Astrocyte (in vitro differentiated cells and primary cell): ENCODE data around the gene GPX4. TPM values are rescaled to one million over a fixed set of nuclear protein-coding genes. Genes with fewer than 3 reads are reported as not detected.
A peak's percentile ranks its signal among the peaks of the same experiment; 100 is the strongest.

Experiments used
- DNase-seq: peaks from one replicate; pipeline ENCODE4 v3.0.0-alpha.2; 2010; ENCODE audit warnings: low read depth
- FAIRE-seq: peaks from 2 replicates; lab custom pipeline; 2011; peaks lifted over from hg19 to GRCh38; lab: Jason Lieb, UNC
- H2AFZ ChIP-seq: 2 replicates; pipeline ENCODE4 v1.6.0; 2012; ENCODE audit warnings: low read depth, low read length, inconsistent platforms
- H3K27ac ChIP-seq: 2 replicates; pipeline ENCODE4 v1.5.1; 2011; ENCODE audit warnings: low read depth, low read length, inconsistent platforms
- H3K27me3 ChIP-seq: 2 replicates; pipeline ENCODE4 v1.6.0; 2011; ENCODE audit warnings: low read length, inconsistent platforms; ENCODE audit not compliant: insufficient read depth
- H3K36me3 ChIP-seq: 2 replicates; pipeline ENCODE4 v1.5.1; 2011; ENCODE audit warnings: low read length, inconsistent platforms; ENCODE audit not compliant: insufficient read depth
- H3K4me1 ChIP-seq: 2 replicates; pipeline ENCODE4 v1.5.1; 2011; ENCODE audit warnings: low read length, inconsistent platforms; ENCODE audit not compliant: insufficient read depth
- H3K4me2 ChIP-seq: 2 replicates; pipeline ENCODE4 v1.6.0; 2012; ENCODE audit warnings: low read length, inconsistent platforms
- H3K4me3 ChIP-seq: 2 replicates; pipeline ENCODE4 v1.5.1; 2011; ENCODE audit warnings: low read depth, mild to moderate bottlenecking, low read length, inconsistent platforms; ENCODE audit not compliant: insufficient read depth
- H3K79me2 ChIP-seq: 2 replicates; pipeline ENCODE4 v1.6.0; 2012; ENCODE audit warnings: mild to moderate bottlenecking, low read length, inconsistent platforms; ENCODE audit not compliant: insufficient read depth
- H3K9ac ChIP-seq: 2 replicates; pipeline ENCODE4 v1.6.0; 2012; ENCODE audit warnings: mild to moderate bottlenecking, low read length, inconsistent platforms
- H3K9me3 ChIP-seq: 2 replicates; pipeline ENCODE4 v1.5.1; 2012; ENCODE audit warnings: low read depth, mild to moderate bottlenecking, low read length, inconsistent platforms; ENCODE audit not compliant: insufficient read depth
- H4K20me1 ChIP-seq: 2 replicates; pipeline ENCODE4 v1.6.0; 2012; ENCODE audit warnings: low read length, inconsistent platforms; ENCODE audit not compliant: insufficient read depth
- H3K27ac Mint-ChIP-seq: one replicate; pipeline ENCODE4 v1.8.0; 2021; ENCODE audit warnings: mild to moderate bottlenecking, mixed read lengths; ENCODE audit not compliant: unreplicated experiment
- H3K27me3 Mint-ChIP-seq: one replicate; pipeline ENCODE4 v1.8.0; 2021; ENCODE audit warnings: low read depth, mixed read lengths; ENCODE audit not compliant: unreplicated experiment
- H3K36me3 Mint-ChIP-seq: one replicate; pipeline ENCODE4 v1.8.0; 2021; ENCODE audit warnings: low read depth, mixed read lengths; ENCODE audit not compliant: unreplicated experiment
- H3K4me1 Mint-ChIP-seq: one replicate; pipeline ENCODE4 v1.8.0; 2021; ENCODE audit warnings: low read depth, mixed read lengths; ENCODE audit not compliant: unreplicated experiment
- H3K4me3 Mint-ChIP-seq: one replicate; pipeline ENCODE4 v1.8.0; 2021; ENCODE audit warnings: mild to moderate bottlenecking, moderate library complexity, mixed read lengths; ENCODE audit not compliant: unreplicated experiment
- H3K9me3 Mint-ChIP-seq: one replicate; pipeline ENCODE4 v1.8.0; 2021; ENCODE audit warnings: mild to moderate bottlenecking, mixed read lengths; ENCODE audit not compliant: unreplicated experiment
- EZH2 ChIP-seq: IDR thresholded peaks from 2 replicates; pipeline ENCODE4 v1.6.1; 2012; ENCODE audit warnings: mild to moderate bottlenecking, low read length, inconsistent platforms; ENCODE audit not compliant: insufficient read depth
- total RNA-seq: library from RNA; stranded (reverse); gene quantifications from 2 replicates; pipeline ENCODE4 v1.2.1, GENCODE V29; 2021
- TF ChIP-seq, protein P1 (sequence below): IDR thresholded peaks from 2 replicates; pipeline ENCODE4 v1.5.1; 2011; ENCODE audit warnings: low read depth, mild to moderate bottlenecking, inconsistent platforms, low read length, moderate library complexity; ENCODE audit not compliant: insufficient read depth

Gene GPX4
- total RNA-seq, 1 donor from 2014 or later: 325 TPM

GRCh38 chr19:1102407-1103131 is 1.2 kb upstream of the GPX4 start:
- peaks cover 4% of the 10 kb centered on the region for H3K36me3 Mint-ChIP-seq
- H3K4me1 ChIP-seq: peaks cover 47% of the 10 kb centered on the region
- H3K27ac Mint-ChIP-seq: peak overlapping the region; percentile 95
- no peaks in the 10 kb centered on the region for H3K27me3 Mint-ChIP-seq
- TF ChIP-seq, protein P1, sequence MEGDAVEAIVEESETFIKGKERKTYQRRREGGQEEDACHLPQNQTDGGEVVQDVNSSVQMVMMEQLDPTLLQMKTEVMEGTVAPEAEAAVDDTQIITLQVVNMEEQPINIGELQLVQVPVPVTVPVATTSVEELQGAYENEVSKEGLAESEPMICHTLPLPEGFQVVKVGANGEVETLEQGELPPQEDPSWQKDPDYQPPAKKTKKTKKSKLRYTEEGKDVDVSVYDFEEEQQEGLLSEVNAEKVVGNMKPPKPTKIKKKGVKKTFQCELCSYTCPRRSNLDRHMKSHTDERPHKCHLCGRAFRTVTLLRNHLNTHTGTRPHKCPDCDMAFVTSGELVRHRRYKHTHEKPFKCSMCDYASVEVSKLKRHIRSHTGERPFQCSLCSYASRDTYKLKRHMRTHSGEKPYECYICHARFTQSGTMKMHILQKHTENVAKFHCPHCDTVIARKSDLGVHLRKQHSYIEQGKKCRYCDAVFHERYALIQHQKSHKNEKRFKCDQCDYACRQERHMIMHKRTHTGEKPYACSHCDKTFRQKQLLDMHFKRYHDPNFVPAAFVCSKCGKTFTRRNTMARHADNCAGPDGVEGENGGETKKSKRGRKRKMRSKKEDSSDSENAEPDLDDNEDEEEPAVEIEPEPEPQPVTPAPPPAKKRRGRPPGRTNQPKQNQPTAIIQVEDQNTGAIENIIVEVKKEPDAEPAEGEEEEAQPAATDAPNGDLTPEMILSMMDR: no peak
- no peak for TF ChIP-seq EZH2
- H2AFZ ChIP-seq: no peak overlapping the region
- peaks cover 26% of the 10 kb centered on the region for H4K20me1 ChIP-seq
- peak overlapping the region; percentile 74 for H3K9ac ChIP-seq
- H3K79me2 ChIP-seq: peaks cover 23% of the 10 kb centered on the region
- H3K9me3 ChIP-seq: no peaks in the 10 kb centered on the region
- FAIRE-seq (no peak), DNase-seq (peak; percentile 100)
- peak overlapping the region; percentile 72 for H3K4me3 Mint-ChIP-seq
- H3K27ac ChIP-seq: peak overlapping the region; percentile 95
- H3K27me3 ChIP-seq: no peaks in the 10 kb centered on the region
- no peaks in the 10 kb centered on the region for H3K36me3 ChIP-seq
- H3K9me3 Mint-ChIP-seq: peaks cover 4% of the 10 kb centered on the region
- peak overlapping the region; percentile 78 for H3K4me2 ChIP-seq
- no peak overlapping the region for H3K4me3 ChIP-seq
- H3K4me1 Mint-ChIP-seq: peaks cover 11% of the 10 kb centered on the region

DNA sequence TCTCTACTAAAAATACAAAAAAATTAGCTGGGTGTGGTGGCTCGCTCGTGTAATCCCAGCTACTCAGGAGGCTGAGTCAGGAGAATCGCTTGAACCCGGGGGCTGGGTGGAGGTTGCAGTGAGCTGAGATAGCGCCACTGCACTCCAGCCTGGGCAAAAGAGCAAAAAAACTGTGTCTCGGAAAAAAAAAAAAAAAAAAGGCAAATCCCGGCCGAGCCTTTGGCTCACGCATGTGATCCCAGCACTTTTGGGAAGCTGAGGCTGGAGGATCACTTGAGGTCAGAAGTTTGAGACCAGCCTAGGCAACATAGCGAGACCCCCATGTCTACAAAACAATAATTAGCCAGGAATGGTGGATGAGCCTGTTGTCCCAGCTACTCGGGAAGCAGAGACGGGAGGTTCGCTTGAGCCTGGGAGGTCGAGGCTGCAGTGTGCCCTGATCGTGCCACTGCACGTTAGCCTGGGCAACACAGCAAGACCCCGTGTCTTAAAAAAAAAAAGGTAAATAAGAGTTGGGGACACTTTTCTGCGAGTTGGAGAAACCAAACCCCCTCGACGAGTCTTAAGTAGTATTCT is 574 bp upstream of the GPX4 start:
- H3K79me2 ChIP-seq: peaks cover 23% of the 10 kb centered on the region
- H3K27me3 ChIP-seq: no peaks in the 10 kb centered on the region
- peaks cover 4% of the 10 kb centered on the region for H3K9me3 Mint-ChIP-seq
- H3K36me3 ChIP-seq: no peaks in the 10 kb centered on the region
- FAIRE-seq (no peak), DNase-seq (no peak)
- no peak for TF ChIP-seq EZH2
- TF ChIP-seq, protein P1: no peak
- H3K4me3 Mint-ChIP-seq: peak overlapping the region; percentile 72
- peak overlapping the region; percentile 95 for H3K27ac Mint-ChIP-seq
- peak overlapping the region; percentile 74 for H3K9ac ChIP-seq
- no peaks in the 10 kb centered on the region for H3K27me3 Mint-ChIP-seq
- peaks cover 11% of the 10 kb centered on the region for H3K4me1 Mint-ChIP-seq
- peaks cover 47% of the 10 kb centered on the region for H3K4me1 ChIP-seq
- H2AFZ ChIP-seq: no peak overlapping the region
- no peaks in the 10 kb centered on the region for H3K9me3 ChIP-seq
- H4K20me1 ChIP-seq: peaks cover 30% of the 10 kb centered on the region
- H3K27ac ChIP-seq: peak overlapping the region; percentile 95
- H3K4me3 ChIP-seq: peak overlapping the region; percentile 28
- peak overlapping the region; percentile 78 for H3K4me2 ChIP-seq
- H3K36me3 Mint-ChIP-seq: peaks cover 4% of the 10 kb centered on the region
